MM.1S (cell line): ENCODE data around the gene CRADD.

Source experiments
- DNase-seq: peaks from one replicate; pipeline ENCODE4 v3.0.0-alpha.2; 2015
- H2AFZ ChIP-seq: fragments of 300-600 bp; sonication (generic); 2 replicates; pipeline ENCODE4 v1.6.0; 2016; ENCODE audit warnings: antibody characterized with exemption, low read length
- H3F3A ChIP-seq: fragments of 300-600 bp; sonication (generic); 2 replicates; pipeline ENCODE4 v1.6.1; 2016; ENCODE audit warnings: mild to moderate bottlenecking, antibody characterized with exemption, low read length, moderate library complexity, mixed read lengths; ENCODE audit not compliant: insufficient read depth
- H3K27ac ChIP-seq: fragments of 300-600 bp; sonication (generic); 2 replicates; pipeline ENCODE4 v1.5.1; 2016; ENCODE audit warnings: mild to moderate bottlenecking, low read length
- H3K27me3 ChIP-seq: fragments of 300-600 bp; sonication (generic); replicated peaks from 2 replicates; pipeline ENCODE4 v1.6.0; 2016; ENCODE audit warnings: low read length; ENCODE audit not compliant: insufficient read depth
- H3K36me3 ChIP-seq: fragments of 300-600 bp; sonication (generic); replicated peaks from 2 replicates; pipeline ENCODE4 v1.6.1; 2016; ENCODE audit warnings: mild to moderate bottlenecking, low read length, mixed read lengths; ENCODE audit not compliant: insufficient read depth
- H3K4me1 ChIP-seq: fragments of 300-600 bp; sonication (generic); 2 replicates; pipeline ENCODE4 v1.6.1; 2016; ENCODE audit warnings: low read length, mixed read lengths
- H3K4me2 ChIP-seq: fragments of 300-600 bp; sonication (generic); 2 replicates; pipeline ENCODE4 v1.6.0; 2016; ENCODE audit warnings: low read depth, low read length
- H3K4me3 ChIP-seq: fragments of 300-600 bp; sonication (generic); 2 replicates; pipeline ENCODE4 v1.5.1; 2016; ENCODE audit warnings: low read length, mixed read lengths
- H3K79me2 ChIP-seq: fragments of 300-600 bp; sonication (generic); 2 replicates; pipeline ENCODE4 v1.6.1; 2016; ENCODE audit warnings: mixed run types, low read length, mixed read lengths
- H3K9ac ChIP-seq: fragments of 300-600 bp; sonication (generic); 2 replicates; pipeline ENCODE4 v1.6.1; 2016; ENCODE audit warnings: low read length, mixed read lengths
- H3K9me2 ChIP-seq: fragments of 300-600 bp; sonication (generic); replicated peaks from 2 replicates; pipeline ENCODE4 v1.6.1; 2016; ENCODE audit warnings: mild to moderate bottlenecking, low read length, mixed read lengths; ENCODE audit not compliant: insufficient read depth
- H3K9me3 ChIP-seq: fragments of 300-600 bp; sonication (generic); replicated peaks from 2 replicates; pipeline ENCODE4 v1.6.1; 2016; ENCODE audit warnings: mild to moderate bottlenecking, low read length, mixed read lengths; ENCODE audit not compliant: insufficient read depth
- H4K20me1 ChIP-seq: fragments of 300-600 bp; sonication (generic); 2 replicates; pipeline ENCODE4 v1.6.1; 2016; ENCODE audit warnings: mild to moderate bottlenecking, low read length, moderate library complexity, mixed read lengths; ENCODE audit not compliant: insufficient read depth
- CTCF ChIP-seq: fragments of 300-600 bp; sonication (generic); IDR thresholded peaks from 2 replicates; pipeline ENCODE4 v1.5.1; 2016; ENCODE audit warnings: antibody characterized with exemption, low read length, mixed read lengths
- EZH2 ChIP-seq: fragments of 300-600 bp; sonication (generic); optimal IDR thresholded peaks from 2 replicates; pipeline ENCODE3; 2017; ENCODE audit warnings: low read depth, mild to moderate bottlenecking, antibody characterized with exemption, low read length, mixed read lengths
- EZH2phosphoT487 ChIP-seq: fragments of 300-600 bp; sonication (generic); IDR thresholded peaks from 2 replicates; pipeline ENCODE4 v1.6.1; 2018; ENCODE audit warnings: antibody characterized with exemption, low read length

CRADD gene

GRCh38 chr12:93853698-93854478 is 176.7 kb downstream of the CRADD start:
- Histone ChIP-seq H3K36me3 (no peaks in the 10 kb centered on the region), H3K9me3 (no peaks in the 10 kb centered on the region), H2AFZ (no peak overlapping the region), H3K9ac (no peak overlapping the region), H3K4me2 (no peak overlapping the region), H3K27ac (no peak overlapping the region), H3K27me3 (no peaks in the 10 kb centered on the region), H3K79me2 (no peaks in the 10 kb centered on the region), H3F3A (no peaks in the 10 kb centered on the region), H4K20me1 (no peaks in the 10 kb centered on the region), H3K4me1 (no peaks in the 10 kb centered on the region), H3K9me2 (no peaks in the 10 kb centered on the region), H3K4me3 (no peak overlapping the region)
- DNase-seq = no peak
- no peak for TF ChIP-seq CTCF
- TF ChIP-seq EZH2phosphoT487 = no peak
- TF ChIP-seq EZH2 = no peak

GRCh38 chr12:93855261-93855660 is 178.1 kb downstream of the CRADD start:
- Histone ChIP-seq H3K4me3 (no peak overlapping the region), H3K4me1 (no peaks in the 10 kb centered on the region), H4K20me1 (no peaks in the 10 kb centered on the region), H2AFZ (no peak overlapping the region), H3F3A (no peaks in the 10 kb centered on the region), H3K4me2 (no peak overlapping the region), H3K27ac (no peak overlapping the region), H3K36me3 (no peaks in the 10 kb centered on the region), H3K79me2 (no peaks in the 10 kb centered on the region), H3K27me3 (no peaks in the 10 kb centered on the region), H3K9ac (no peak overlapping the region), H3K9me3 (no peaks in the 10 kb centered on the region), H3K9me2 (no peaks in the 10 kb centered on the region)
- DNase-seq = no peak
- TF ChIP-seq EZH2phosphoT487 (no peak), EZH2 (no peak), CTCF (no peak)

- Histone ChIP-seq H3K27me3 (no peaks in the 10 kb centered on the region), H3K4me2 (no peak overlapping the region), H3K4me3 (no peak overlapping the region), H3F3A (no peaks in the 10 kb centered on the region), H3K36me3 (no peaks in the 10 kb centered on the region), H3K79me2 (no peaks in the 10 kb centered on the region), H3K4me1 (no peaks in the 10 kb centered on the region), H3K9me2 (no peaks in the 10 kb centered on the region), H3K27ac (no peak overlapping the region), H3K9ac (no peak overlapping the region), H4K20me1 (no peaks in the 10 kb centered on the region), H3K9me3 (no peaks in the 10 kb centered on the region), H2AFZ (no peak overlapping the region)
- TF ChIP-seq CTCF (no peak), EZH2phosphoT487 (no peak), EZH2 (no peak)
- no peak for DNase-seq
Measured at GRCh38 chr12:93856611-93857010, 179.4 kb downstream of the CRADD start.
